Cerebellar nuclear complex (tissue), 1 donor: ENCODE data around the gene ARHGEF28.

Experiments
- DNase-seq, 2 experiments: peaks; one replicate each; lab custom pipeline; 2025; lab: John Stamatoyannopoulos, UW

Gene ARHGEF28

GRCh38 chr5:73783828-73784227 is 157.8 kb downstream of the ARHGEF28 start:
- no peak for DNase-seq

- DNase-seq, result no peak
These were observed 160.2 kb downstream of the ARHGEF28 start for GRCh38 chr5:73786043-73786831.

- no peak for DNase-seq
These were observed 163.9 kb downstream of the ARHGEF28 start for GRCh38 chr5:73789851-73790281.

GRCh38 chr5:73791389-73791788 is 165.4 kb downstream of the ARHGEF28 start:
- no peak for DNase-seq

GRCh38 chr5:73792687-73793320 is 166.8 kb downstream of the ARHGEF28 start:
- peak in 1 of 2 experiments; percentile 5 for DNase-seq

- no peak for DNase-seq
These were observed 167.9 kb downstream of the ARHGEF28 start for GRCh38 chr5:73793911-73794310.

- DNase-seq, result no peak
These were observed 170.5 kb downstream of the ARHGEF28 start for GRCh38 chr5:73796164-73797131.

GRCh38 chr5:73797132-73797510 is 171.1 kb downstream of the ARHGEF28 start:
- no peak for DNase-seq

- no peak for DNase-seq
These were observed 173.5 kb downstream of the ARHGEF28 start for GRCh38 chr5:73799401-73799972.

- no peak for DNase-seq
These were observed 175.7 kb downstream of the ARHGEF28 start for GRCh38 chr5:73801686-73802085.

GRCh38 chr5:73805449-73805848 is 179.5 kb downstream of the ARHGEF28 start:
- no peak for DNase-seq

- no peak for DNase-seq
These were observed 182.9 kb downstream of the ARHGEF28 start for GRCh38 chr5:73808911-73809310.

- no peak for DNase-seq
These were observed 184.4 kb downstream of the ARHGEF28 start for GRCh38 chr5:73810429-73810828.

GRCh38 chr5:73812457-73812856 is 186.5 kb downstream of the ARHGEF28 start:
- no peak for DNase-seq

GRCh38 chr5:73812962-73813588 is 187.1 kb downstream of the ARHGEF28 start:
- no peak for DNase-seq

- DNase-seq, result no peak
These were observed 188.3 kb downstream of the ARHGEF28 start for GRCh38 chr5:73814233-73814846.

GRCh38 chr5:73815631-73816030 is 189.6 kb downstream of the ARHGEF28 start:
- DNase-seq, result no peak

- no peak for DNase-seq
These were observed 190.8 kb downstream of the ARHGEF28 start for GRCh38 chr5:73816656-73817420.

- DNase-seq, result no peak
These were observed 192.4 kb downstream of the ARHGEF28 start for GRCh38 chr5:73818357-73818756.

- no peak for DNase-seq
These were observed 194.3 kb downstream of the ARHGEF28 start for GRCh38 chr5:73820326-73820725.
